Activated T-cell treated with anti-CD3 and anti-CD28 coated beads, Interleukin-2, amount 50 U/mL, for 72 hours (primary cell): ENCODE measurements around the gene KIAA1191. TPM values are rescaled to one million over a fixed set of nuclear protein-coding genes. Genes with fewer than 3 reads are reported as not detected.

Experiments
- ATAC-seq, 2 donors: fragments of 150-1000 bp; cut with Tn5 transposase; replicated peaks in 1 of 2; 2 replicates each; pipeline ENCODE4 v1.10.0; 2021; ENCODE audit warnings: moderate library complexity in 2 of 2, mild to moderate bottlenecking in 1 of 2
- DNase-seq, 2 donors: peaks; one replicate each; pipeline ENCODE4 v3.0.0; 2021 to 2022; ENCODE audit warnings: mixed read lengths in 1 of 2
- H3K27ac Mint-ChIP-seq: one replicate; pipeline ENCODE4 v1.8.0; 2022; ENCODE audit warnings: mild to moderate bottlenecking, moderate library complexity, mixed read lengths
- H3K27me3 Mint-ChIP-seq: one replicate; pipeline ENCODE4 v1.8.0; 2022; ENCODE audit warnings: low read depth, mixed read lengths
- H3K36me3 Mint-ChIP-seq, 2 donors: one replicate each; pipeline ENCODE4 v1.8.0; 2022; ENCODE audit warnings: mixed read lengths in 2 of 2, mild to moderate bottlenecking in 1 of 2; ENCODE audit not compliant: insufficient read depth in 2 of 2
- H3K4me1 Mint-ChIP-seq: one replicate; pipeline ENCODE4 v1.8.0; 2022; ENCODE audit warnings: low read depth, mixed read lengths
- H3K4me3 Mint-ChIP-seq, 2 donors: one replicate each; pipeline ENCODE4 v1.8.0; 2022; ENCODE audit warnings: mild to moderate bottlenecking in 2 of 2, mixed read lengths in 2 of 2, moderate library complexity in 2 of 2
- H3K9me3 Mint-ChIP-seq, 2 donors: one replicate each; pipeline ENCODE4 v1.8.0; 2022; ENCODE audit warnings: mixed read lengths in 2 of 2
- total RNA-seq, 2 donors: library from RNA; stranded (reverse); gene quantifications; one replicate each; pipeline ENCODE4 v1.2.3, GENCODE V29; 2022

The KIAA1191 gene
- total RNA-seq, 2 donors from 2014 or later: 56.7 to 59.0 TPM

DNA sequence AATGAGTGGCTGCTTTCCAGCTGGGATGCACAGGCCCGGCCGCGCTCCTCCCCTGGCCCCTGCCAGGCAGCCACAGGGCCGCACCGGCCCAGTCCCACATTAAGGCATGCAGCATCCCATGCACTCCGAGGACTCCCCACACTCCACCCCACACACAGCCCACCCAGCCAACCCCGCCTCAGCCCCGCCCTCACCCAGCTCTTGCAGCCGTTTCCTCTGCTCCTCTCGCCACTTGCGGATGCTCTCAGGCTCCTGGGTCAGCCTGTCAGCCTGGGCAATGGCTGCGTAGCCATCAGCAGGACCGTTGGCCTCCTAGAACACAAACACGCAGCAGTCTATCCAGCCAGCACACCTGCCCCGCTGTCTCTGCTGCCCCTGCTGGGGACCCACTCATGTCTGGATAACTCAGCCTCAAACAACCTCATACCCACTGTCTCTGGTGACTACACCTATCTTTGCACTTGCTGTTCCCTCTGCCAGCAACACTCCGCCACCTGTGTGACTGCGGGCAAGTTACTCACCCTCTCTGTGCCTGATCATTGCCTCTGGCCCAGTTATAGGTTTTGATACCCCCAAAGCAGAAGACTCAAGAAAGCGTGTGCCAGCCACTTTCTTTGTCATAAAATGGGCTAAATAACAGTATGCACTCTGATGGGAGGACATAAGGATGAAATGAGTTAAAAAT lies 36.3 kb upstream of the KIAA1191 start:
- no peak for ATAC-seq
- Mint-ChIP-seq H3K4me1 (no peaks in the 10 kb centered on the region), H3K27me3 (no peaks in the 10 kb centered on the region), H3K27ac (no peak overlapping the region), H3K4me3 (no peak overlapping the region), H3K36me3 (peaks cover 0 to 3% of the 10 kb centered on the region in 2 donors), H3K9me3 (no peaks in the 10 kb centered on the region)
- DNase-seq: no peak

- H3K27me3 Mint-ChIP-seq: no peaks in the 10 kb centered on the region
- no peaks in the 10 kb centered on the region for H3K4me1 Mint-ChIP-seq
- H3K27ac Mint-ChIP-seq: no peak overlapping the region
- no peaks in the 10 kb centered on the region for H3K9me3 Mint-ChIP-seq
- H3K36me3 Mint-ChIP-seq: peaks cover 0 to 3% of the 10 kb centered on the region in 2 donors
- H3K4me3 Mint-ChIP-seq: no peak overlapping the region
- ATAC-seq: no peak
- no peak for DNase-seq
These were observed 34.8 kb upstream of the KIAA1191 start for GRCh38 chr5:176396330-176396729.

- H3K27me3 Mint-ChIP-seq: no peaks in the 10 kb centered on the region
- ATAC-seq (no peak), DNase-seq (no peak)
- H3K9me3 Mint-ChIP-seq: no peaks in the 10 kb centered on the region
- H3K4me1 Mint-ChIP-seq: no peaks in the 10 kb centered on the region
- no peak overlapping the region for H3K4me3 Mint-ChIP-seq
- H3K36me3 Mint-ChIP-seq: peaks cover 0 to 6% of the 10 kb centered on the region in 2 donors
- peak overlapping the region; percentile 42 for H3K27ac Mint-ChIP-seq
These were observed 33.5 kb upstream of the KIAA1191 start for GRCh38 chr5:176394881-176395675.

GRCh38 chr5:176394096-176394495 lies 32.5 kb upstream of the KIAA1191 start:
- no peaks in the 10 kb centered on the region for H3K27me3 Mint-ChIP-seq
- H3K36me3 Mint-ChIP-seq: peaks cover 0 to 7% of the 10 kb centered on the region in 2 donors
- ATAC-seq (no peak), DNase-seq (no peak)
- no peaks in the 10 kb centered on the region for H3K9me3 Mint-ChIP-seq
- H3K4me1 Mint-ChIP-seq: peaks cover 5% of the 10 kb centered on the region
- H3K27ac Mint-ChIP-seq: no peak overlapping the region
- H3K4me3 Mint-ChIP-seq: no peak overlapping the region

- no peak overlapping the region for H3K4me3 Mint-ChIP-seq
- no peak for DNase-seq
- H3K27me3 Mint-ChIP-seq: no peaks in the 10 kb centered on the region
- no peaks in the 10 kb centered on the region for H3K9me3 Mint-ChIP-seq
- H3K27ac Mint-ChIP-seq: peak overlapping the region; percentile 68
- peaks cover 10% of the 10 kb centered on the region for H3K4me1 Mint-ChIP-seq
- no peak for ATAC-seq
- peaks cover 7 to 9% of the 10 kb centered on the region in 2 donors for H3K36me3 Mint-ChIP-seq
These were observed 31.0 kb upstream of the KIAA1191 start for GRCh38 chr5:176392526-176392925.

DNA sequence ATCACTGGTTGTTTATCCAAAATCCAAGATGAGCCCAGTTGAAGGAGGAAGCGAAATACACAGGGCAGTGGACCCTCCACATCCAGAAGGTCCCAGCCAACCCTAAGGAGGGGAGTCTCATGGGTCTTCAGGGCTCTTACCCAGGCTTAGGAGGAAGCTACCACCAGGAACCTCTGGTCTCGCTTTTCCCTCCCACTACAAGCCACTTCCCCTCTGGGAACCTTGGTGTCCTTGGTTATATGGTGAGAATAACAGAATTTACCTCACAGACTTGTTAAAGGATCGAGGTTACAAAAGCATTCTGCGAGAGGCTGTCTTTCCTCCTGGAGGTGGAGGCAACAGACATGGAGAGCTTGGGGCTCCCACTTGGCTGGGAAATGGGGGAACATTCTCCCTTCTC lies 30.4 kb upstream of the KIAA1191 start:
- Mint-ChIP-seq H3K9me3 (no peaks in the 10 kb centered on the region), H3K36me3 (peaks cover 7 to 10% of the 10 kb centered on the region in 2 donors), H3K4me1 (peaks cover 15% of the 10 kb centered on the region), H3K27me3 (no peaks in the 10 kb centered on the region), H3K4me3 (no peak overlapping the region), H3K27ac (peak overlapping the region; percentile 68)
- no peak for ATAC-seq
- no peak for DNase-seq

DNA sequence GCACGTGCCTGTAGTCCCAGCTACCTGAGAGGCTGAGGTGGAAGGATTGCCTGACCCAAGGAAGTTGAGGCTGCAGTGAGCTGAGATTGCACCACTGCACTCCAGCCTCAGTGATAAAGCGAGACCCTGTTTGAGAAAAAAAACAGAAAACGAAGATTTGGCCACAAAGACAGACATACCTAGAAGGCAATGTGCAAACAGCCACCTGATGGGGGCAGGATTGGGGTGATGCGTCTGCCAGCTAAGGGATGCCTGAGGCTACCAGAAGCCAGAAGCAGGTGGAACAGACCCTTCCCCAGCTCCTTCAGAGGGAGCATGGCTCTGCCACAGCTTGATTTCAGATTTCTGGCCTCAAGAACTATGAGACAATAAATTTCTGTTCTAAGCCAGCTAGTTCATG lies 29.9 kb upstream of the KIAA1191 start:
- Mint-ChIP-seq H3K9me3 (no peaks in the 10 kb centered on the region), H3K4me3 (no peak overlapping the region), H3K4me1 (peaks cover 20% of the 10 kb centered on the region), H3K27ac (no peak overlapping the region), H3K36me3 (peaks cover 7 to 14% of the 10 kb centered on the region in 2 donors), H3K27me3 (no peaks in the 10 kb centered on the region)
- DNase-seq: no peak
- ATAC-seq: no peak

DNA sequence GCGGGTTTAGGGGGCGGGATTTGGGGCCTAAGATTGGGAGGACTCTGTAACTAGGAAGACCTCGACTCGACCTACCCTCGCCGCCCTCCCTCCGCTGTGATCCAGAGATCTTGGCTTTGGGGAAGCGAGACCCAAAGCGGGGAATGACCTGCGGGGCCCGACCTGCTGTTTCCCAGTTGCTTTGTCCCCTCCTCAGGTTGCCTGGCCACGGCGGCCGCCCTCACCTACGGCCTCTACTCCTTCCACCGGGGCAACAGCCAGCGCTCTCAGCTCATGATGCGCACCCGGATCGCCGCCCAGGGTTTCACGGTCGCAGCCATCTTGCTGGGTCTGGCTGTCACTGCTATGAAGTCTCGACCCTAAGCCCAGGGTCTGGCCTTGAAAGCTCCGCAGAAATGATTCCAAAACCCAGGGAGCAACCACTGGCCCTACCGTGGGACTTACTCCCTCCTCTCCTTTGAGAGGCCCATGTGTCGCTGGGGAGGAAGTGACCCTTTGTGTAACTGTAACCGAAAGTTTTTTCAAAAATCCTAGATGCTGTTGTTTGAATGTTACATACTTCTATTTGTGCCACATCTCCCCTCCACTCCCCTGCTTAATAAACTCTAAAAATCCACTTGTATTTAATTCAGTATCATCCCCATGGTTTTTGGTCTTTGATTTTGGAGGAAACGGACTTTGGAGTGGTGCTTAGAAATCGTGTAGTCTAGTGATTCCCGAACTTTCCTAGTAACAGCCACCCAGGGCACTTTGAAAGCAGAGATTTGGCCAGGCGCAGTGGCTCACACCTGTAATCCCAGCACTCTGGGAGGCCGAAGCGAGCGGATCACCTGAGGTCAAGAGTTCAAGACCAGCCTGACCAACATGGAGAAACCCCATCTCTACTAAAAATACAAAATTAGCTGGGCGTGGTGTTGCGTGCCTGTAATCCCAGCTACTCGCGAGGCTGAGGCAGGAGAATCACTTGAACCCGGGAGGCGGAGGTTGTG lies 27.9 kb upstream of the KIAA1191 start:
- Mint-ChIP-seq H3K36me3 (peaks cover 8 to 30% of the 10 kb centered on the region in 2 donors), H3K27me3 (no peaks in the 10 kb centered on the region), H3K27ac (peak overlapping the region; percentile 99), H3K4me1 (peaks cover 35% of the 10 kb centered on the region), H3K9me3 (no peaks in the 10 kb centered on the region), H3K4me3 (peak overlapping the region; percentile 97 to 100)
- ATAC-seq (peak; percentile 46 to 52), DNase-seq (peak in 1 of 2 donors; percentile 81)

DNA sequence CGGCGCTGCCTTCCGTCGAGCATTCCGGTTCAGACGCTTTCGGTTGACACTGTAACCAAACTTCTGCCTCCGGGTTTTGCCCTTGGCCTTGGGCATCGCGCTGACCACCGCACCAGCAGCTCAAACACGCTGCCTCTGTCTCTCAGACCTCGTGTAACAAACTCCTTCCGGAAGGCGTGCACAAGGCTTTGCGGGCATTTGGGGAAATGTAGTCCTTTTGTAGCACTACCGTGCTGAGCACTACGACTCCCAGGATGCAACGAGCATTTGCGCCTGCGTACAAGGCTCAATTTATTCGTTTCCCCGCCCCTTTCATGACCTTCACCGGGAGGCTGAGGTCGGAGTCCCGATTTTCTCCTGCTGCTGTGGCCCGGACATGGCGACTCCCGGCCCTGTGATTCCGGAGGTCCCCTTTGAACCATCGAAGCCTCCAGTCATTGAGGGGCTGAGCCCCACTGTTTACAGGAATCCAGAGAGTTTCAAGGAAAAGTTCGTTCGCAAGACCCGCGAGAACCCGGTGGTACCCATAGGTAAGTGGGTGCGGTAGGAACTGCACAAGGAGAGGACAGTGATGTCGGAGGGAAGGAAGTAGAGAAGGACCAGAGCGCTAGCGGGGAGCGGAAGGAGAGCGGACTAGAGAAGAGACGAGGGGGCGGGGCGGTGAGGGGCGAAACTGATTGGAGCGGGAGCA lies 27.0 kb upstream of the KIAA1191 start, which contains the start of the genes HIGD2A and NOP16:
Gene HIGD2A (plus strand): TSS at position 308 of the 691 bp plus-strand sequence. CDS start 69 bp downstream, at position 377.
Gene NOP16 (minus strand): TSS at position 155 of the 691 bp plus-strand sequence. CDS start 59 bp downstream, at position 96.
- Mint-ChIP-seq H3K27me3 (no peaks in the 10 kb centered on the region), H3K36me3 (peaks cover 8 to 35% of the 10 kb centered on the region in 2 donors), H3K9me3 (no peaks in the 10 kb centered on the region), H3K4me3 (peak within 1 kb of the TSS; percentile 97 to 100), H3K4me1 (peaks cover 35% of the 10 kb centered on the region), H3K27ac (peak within 1 kb of the TSS; percentile 99)
- ATAC-seq (peak; percentile 93 to 95), DNase-seq (peak; percentile 97 to 100)

- Mint-ChIP-seq H3K9me3 (no peaks in the 10 kb centered on the region), H3K27ac (peak overlapping the region; percentile 99), H3K27me3 (no peaks in the 10 kb centered on the region), H3K4me3 (peak overlapping the region; percentile 97 to 100), H3K4me1 (peaks cover 35% of the 10 kb centered on the region), H3K36me3 (peaks cover 8 to 39% of the 10 kb centered on the region in 2 donors)
- ATAC-seq (peak in 1 of 2 donors; percentile 0), DNase-seq (no peak)
These were observed 26.5 kb upstream of the KIAA1191 start for GRCh38 chr5:176388003-176388443.

- ATAC-seq (no peak), DNase-seq (no peak)
- Mint-ChIP-seq H3K27ac (peak overlapping the region; percentile 99), H3K4me1 (peaks cover 35% of the 10 kb centered on the region), H3K9me3 (no peaks in the 10 kb centered on the region), H3K4me3 (peak overlapping the region; percentile 97 to 100), H3K27me3 (no peaks in the 10 kb centered on the region), H3K36me3 (peaks cover 8 to 39% of the 10 kb centered on the region in 2 donors)
These were observed 25.9 kb upstream of the KIAA1191 start for GRCh38 chr5:176387384-176387925.

DNA sequence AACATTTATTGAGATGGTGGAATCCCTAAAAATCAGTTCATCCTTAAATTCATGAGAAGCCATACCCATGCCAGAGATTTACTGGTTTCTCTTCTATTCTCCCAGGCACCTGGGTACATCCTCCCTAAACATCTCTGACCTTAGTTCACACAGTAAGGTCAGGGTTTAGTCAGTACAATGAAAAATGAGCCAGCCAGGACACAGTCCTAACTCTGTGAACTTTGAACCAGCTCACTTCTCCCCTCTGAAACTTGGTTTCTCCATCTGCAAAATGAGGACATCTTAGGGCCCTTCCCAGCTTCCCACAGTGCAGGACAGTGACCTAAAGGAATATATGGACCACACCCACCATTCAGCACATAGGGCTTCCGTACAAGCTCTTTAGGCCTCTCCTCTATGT lies 24.9 kb upstream of the KIAA1191 start:
- Mint-ChIP-seq H3K4me3 (peak overlapping the region; percentile 97 to 100), H3K27ac (peak overlapping the region; percentile 99), H3K4me1 (peaks cover 35% of the 10 kb centered on the region), H3K27me3 (no peaks in the 10 kb centered on the region), H3K9me3 (no peaks in the 10 kb centered on the region), H3K36me3 (peaks cover 8 to 43% of the 10 kb centered on the region in 2 donors)
- no peak for ATAC-seq
- DNase-seq: no peak
